ENCODE results near the gene ITIH1. TPM values are rescaled to one million over a fixed set of nuclear protein-coding genes. Genes with fewer than 3 reads are reported as not detected.
"Not testable (repeated sequence)": the region's sequence is repeated elsewhere in the genome, so short reads cannot be mapped to it uniquely, and the experiment has no call there.

ITIH1 gene
- total RNA-seq, 2 experiments from 2014 or later = not detected

- Mint-ChIP-seq H3K27ac (no peak overlapping the region), H3K4me3 (no peak overlapping the region), H3K36me3 (ENCODE audit: low read depth) (peaks cover 30% of the 10 kb centered on the region), H3K9me3 (no peaks in the 10 kb centered on the region), H3K27me3 (no peaks in the 10 kb centered on the region), H3K4me1 (no peaks in the 10 kb centered on the region)
- no peak for DNase-seq
- POLR2A ChIA-PET = no interaction called here
- CTCF ChIA-PET = no interaction called here
These were observed 21.3 kb upstream of the ITIH1 start for GRCh38 chr3:52756141-52756540.

DNA sequence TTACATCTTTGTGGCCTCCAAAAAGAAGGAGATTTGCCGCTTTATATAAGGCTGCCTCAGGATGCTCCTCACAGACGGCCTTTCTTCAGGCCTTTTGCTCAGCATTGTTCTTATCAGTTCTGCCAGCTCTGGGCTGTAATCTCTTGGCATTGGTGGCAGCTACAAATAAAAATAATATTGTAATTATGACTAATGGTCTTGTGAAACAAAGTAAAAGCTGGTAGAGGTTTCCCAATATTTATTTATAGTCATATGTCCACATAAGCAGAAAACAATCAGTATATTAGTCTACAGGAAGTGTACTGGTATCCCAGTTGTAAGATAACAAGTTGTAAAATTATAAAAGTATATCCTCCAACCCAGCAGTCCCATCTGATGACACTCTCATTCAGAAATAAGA is 13.9 kb upstream of the ITIH1 start:
- H3K9me3 Mint-ChIP-seq = no peaks in the 10 kb centered on the region
- no peak overlapping the region for H3K4me3 Mint-ChIP-seq
- no peak overlapping the region for H3K27ac Mint-ChIP-seq
- no peak for DNase-seq
- H3K4me1 Mint-ChIP-seq = no peaks in the 10 kb centered on the region
- ChIA-PET CTCF (no interaction called here), POLR2A (no interaction called here)
- H3K27me3 Mint-ChIP-seq = no peaks in the 10 kb centered on the region
- peaks cover 44% of the 10 kb centered on the region for H3K36me3 Mint-ChIP-seq (ENCODE audit: low read depth)

DNA sequence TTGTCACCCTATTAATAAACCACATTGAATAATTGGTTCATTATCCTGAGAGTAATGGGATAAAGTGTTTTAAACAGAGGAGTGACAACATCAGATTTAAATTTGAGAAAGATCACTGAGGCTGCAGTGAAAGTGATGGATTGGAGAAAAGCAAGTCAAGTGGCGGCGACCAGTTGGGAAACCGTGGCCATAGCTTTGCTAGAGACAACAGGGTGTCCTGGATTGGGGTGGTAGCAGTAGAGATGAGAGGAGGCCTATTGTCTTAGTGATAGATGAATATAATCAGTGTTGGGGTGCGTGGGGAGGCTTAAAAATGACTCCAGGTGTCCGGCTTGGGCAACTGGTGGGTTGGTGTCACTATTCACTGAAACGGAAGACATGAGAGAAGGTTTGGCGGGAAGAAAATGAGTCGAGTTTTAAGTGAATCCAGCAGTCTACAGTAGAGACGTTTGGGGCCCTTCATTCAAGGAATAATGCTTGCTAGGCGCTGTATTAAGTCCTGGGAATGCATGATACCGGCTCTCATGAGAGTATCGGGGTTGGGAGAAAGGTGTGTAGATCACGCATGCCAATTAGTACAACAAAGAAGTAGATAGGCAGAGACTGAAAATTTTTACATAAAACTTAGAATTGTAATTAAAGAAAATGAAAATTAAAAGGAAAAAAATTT is 7.5 kb upstream of the ITIH1 start:
- Mint-ChIP-seq H3K36me3 (ENCODE audit: low read depth) (peaks cover 12% of the 10 kb centered on the region), H3K27ac (no peak overlapping the region), H3K4me3 (peak overlapping the region; percentile 81), H3K9me3 (no peaks in the 10 kb centered on the region), H3K27me3 (no peaks in the 10 kb centered on the region), H3K4me1 (peaks cover 23% of the 10 kb centered on the region)
- ChIA-PET POLR2A (interaction anchor here (1.1 to 1.6 kb wide), 4 partner anchors 10 to 123 kb away, joined by 3 to 10 read pairs (median 6); partner anchors contain the start of gene PBRM1), CTCF (interaction anchor here (2.0 kb wide), 1 partner anchor 122 kb away, joined by 4 read pairs; no protein-coding TSS in a partner anchor)
- DNase-seq = no peak

- H3K4me1 Mint-ChIP-seq = peaks cover 23% of the 10 kb centered on the region
- no peaks in the 10 kb centered on the region for H3K9me3 Mint-ChIP-seq
- H3K4me3 Mint-ChIP-seq = peak within 1 kb of the TSS; percentile 81
- peak within 1 kb of the TSS; percentile 73 for H3K27ac Mint-ChIP-seq
- H3K36me3 Mint-ChIP-seq (ENCODE audit: low read depth) = peaks cover 7% of the 10 kb centered on the region
- peak; percentile 89 for DNase-seq
- POLR2A ChIA-PET = interaction anchor here (0.6 to 2.1 kb wide), 11 partner anchors 10 to 275 kb away, joined by 3 to 10 read pairs (median 5); partner anchors contain the start of genes PBRM1 and SFMBT1
- CTCF ChIA-PET = interaction anchor here (0.8 to 2.0 kb wide), 6 partner anchors 23 to 164 kb away, joined by 3 to 7 read pairs (median 3); no protein-coding TSS in a partner anchor
- no peaks in the 10 kb centered on the region for H3K27me3 Mint-ChIP-seq
These were observed 6.7 kb upstream of the ITIH1 start, which contains the start of gene NEK4 for GRCh38 chr3:52770496-52771333. Gene NEK4, minus strand, starts transcription at chr3:52770940. Its CDS starts 194 bp downstream, at chr3:52770746.

DNA sequence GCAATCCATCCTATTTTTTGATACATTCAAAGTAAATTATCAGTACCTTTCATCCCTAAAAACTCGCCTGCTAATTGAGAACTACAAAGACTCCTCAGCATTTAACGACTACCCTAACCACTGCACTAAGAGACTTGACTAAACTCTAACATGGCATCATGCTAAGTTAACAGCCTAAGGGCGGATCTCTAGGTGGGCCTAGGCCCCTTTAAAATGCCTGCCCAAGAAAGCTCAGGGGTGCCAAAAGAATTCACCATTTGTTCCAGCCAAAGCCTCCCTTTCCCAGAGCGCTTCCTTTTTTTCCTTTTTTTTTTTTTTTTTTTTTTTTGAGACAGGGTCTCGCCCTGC is 6.1 kb upstream of the ITIH1 start:
- H3K4me1 Mint-ChIP-seq = peaks cover 23% of the 10 kb centered on the region
- DNase-seq = no peak
- peak overlapping the region; percentile 73 for H3K27ac Mint-ChIP-seq
- ChIA-PET CTCF (interaction anchor here (0.6 to 2.0 kb wide), 8 partner anchors 23 to 164 kb away, joined by 3 to 7 read pairs (median 3); no protein-coding TSS in a partner anchor), POLR2A (interaction anchor here (0.6 to 2.1 kb wide), 10 partner anchors 9 to 275 kb away, joined by 3 to 10 read pairs (median 5); partner anchors contain the start of gene SFMBT1)
- no peaks in the 10 kb centered on the region for H3K9me3 Mint-ChIP-seq
- peak overlapping the region; percentile 81 for H3K4me3 Mint-ChIP-seq
- peaks cover 4% of the 10 kb centered on the region for H3K36me3 Mint-ChIP-seq (ENCODE audit: low read depth)
- no peaks in the 10 kb centered on the region for H3K27me3 Mint-ChIP-seq

DNA sequence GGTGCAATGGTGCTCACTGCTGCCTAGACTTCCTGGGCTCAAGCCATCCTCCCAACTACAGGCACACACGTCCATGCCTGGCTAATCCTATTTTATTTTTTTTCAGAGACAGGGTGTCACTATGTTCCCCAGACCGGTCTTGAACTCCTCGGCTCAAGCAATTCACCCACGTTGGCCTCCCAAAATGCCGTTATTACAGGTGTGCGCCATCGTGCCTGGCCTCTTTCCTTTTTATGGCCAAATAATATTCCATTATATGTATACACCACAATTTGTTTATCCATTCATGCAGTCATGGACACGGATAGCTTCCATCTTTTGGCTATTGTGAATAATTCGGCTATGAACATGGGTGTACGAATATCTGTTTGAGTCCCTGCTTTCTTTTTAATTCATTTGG is 5.7 kb upstream of the ITIH1 start:
- peaks cover 23% of the 10 kb centered on the region for H3K4me1 Mint-ChIP-seq
- ChIA-PET CTCF (interaction anchor here (0.6 to 2.0 kb wide), 7 partner anchors 24 to 163 kb away, joined by 3 to 7 read pairs (median 3); no protein-coding TSS in a partner anchor), POLR2A (interaction anchor here (0.6 to 2.1 kb wide), 9 partner anchors 9 to 274 kb away, joined by 3 to 10 read pairs (median 5); partner anchors contain the start of gene SFMBT1)
- H3K4me3 Mint-ChIP-seq = peak overlapping the region; percentile 81
- peaks cover 4% of the 10 kb centered on the region for H3K36me3 Mint-ChIP-seq (ENCODE audit: low read depth)
- no peak for DNase-seq
- H3K27ac Mint-ChIP-seq = peak overlapping the region; percentile 18
- no peaks in the 10 kb centered on the region for H3K27me3 Mint-ChIP-seq
- H3K9me3 Mint-ChIP-seq = no peaks in the 10 kb centered on the region

- Mint-ChIP-seq H3K9me3 (no peaks in the 10 kb centered on the region), H3K36me3 (ENCODE audit: low read depth) (no peaks in the 10 kb centered on the region), H3K27ac (no peak overlapping the region), H3K4me3 (no peak overlapping the region), H3K27me3 (no peaks in the 10 kb centered on the region), H3K4me1 (peaks cover 23% of the 10 kb centered on the region)
- ChIA-PET POLR2A (no interaction called here), CTCF (no interaction called here)
- DNase-seq = no peak
These were observed 3.9 kb upstream of the ITIH1 start for GRCh38 chr3:52773361-52774065.

- Mint-ChIP-seq H3K27me3 (no peaks in the 10 kb centered on the region), H3K27ac (no peak overlapping the region), H3K9me3 (no peaks in the 10 kb centered on the region), H3K4me1 (peaks cover 20% of the 10 kb centered on the region), H3K4me3 (no peak overlapping the region), H3K36me3 (ENCODE audit: low read depth) (no peaks in the 10 kb centered on the region)
- ChIA-PET POLR2A (interaction anchor here (0.6 kb wide), 1 partner anchor 9 kb away, joined by 3 read pairs; no protein-coding TSS in a partner anchor), CTCF (no interaction called here)
- DNase-seq = no peak
These were observed 3.2 kb upstream of the ITIH1 start for GRCh38 chr3:52774066-52774713.

GRCh38 chr3:52774901-52775864 is 2.2 kb upstream of the ITIH1 start:
- no peaks in the 10 kb centered on the region for H3K9me3 Mint-ChIP-seq
- CTCF ChIA-PET = interaction anchor here (0.6 kb wide), 1 partner anchor 46 kb away, joined by 3 read pairs; no protein-coding TSS in a partner anchor
- POLR2A ChIA-PET = interaction anchor here (0.6 kb wide), 1 partner anchor 8 kb away, joined by 3 read pairs; no protein-coding TSS in a partner anchor
- no peak overlapping the region for H3K27ac Mint-ChIP-seq
- H3K36me3 Mint-ChIP-seq (ENCODE audit: low read depth) = no peaks in the 10 kb centered on the region
- no peaks in the 10 kb centered on the region for H3K27me3 Mint-ChIP-seq
- DNase-seq = no peak
- H3K4me3 Mint-ChIP-seq = no peak overlapping the region
- H3K4me1 Mint-ChIP-seq = peaks cover 10% of the 10 kb centered on the region

DNA sequence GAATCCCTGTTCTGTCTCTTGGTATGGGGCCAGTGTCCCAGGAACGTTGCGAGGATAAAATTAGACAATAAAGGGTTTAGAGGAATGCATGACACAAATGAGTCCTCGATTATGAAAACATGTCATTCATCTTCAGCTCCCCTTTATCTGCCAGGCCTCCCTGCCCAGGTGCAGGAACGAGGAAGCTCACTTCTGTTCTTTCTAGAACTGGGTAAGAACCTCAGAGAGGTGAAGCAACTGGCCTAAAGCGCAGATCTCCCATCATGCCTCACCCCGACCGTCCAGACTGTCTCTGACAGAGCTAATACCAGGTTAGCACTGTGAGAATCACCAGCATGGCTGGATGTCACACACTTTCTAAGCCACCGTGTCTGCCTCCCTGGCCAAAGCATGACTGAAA is 1.5 kb upstream of the ITIH1 start:
- no peak for DNase-seq
- Mint-ChIP-seq H3K9me3 (no peaks in the 10 kb centered on the region), H3K27ac (no peak overlapping the region), H3K4me1 (peaks cover 10% of the 10 kb centered on the region), H3K4me3 (no peak overlapping the region), H3K36me3 (ENCODE audit: low read depth) (no peaks in the 10 kb centered on the region), H3K27me3 (no peaks in the 10 kb centered on the region)
- POLR2A ChIA-PET = no interaction called here
- CTCF ChIA-PET = interaction anchor here (0.6 to 0.7 kb wide), 2 partner anchors 10 to 45 kb away, joined by 3 read pairs; no protein-coding TSS in a partner anchor

- CTCF ChIA-PET = interaction anchor here (0.7 kb wide), 1 partner anchor 11 kb away, joined by 3 read pairs; no protein-coding TSS in a partner anchor
- H3K27ac Mint-ChIP-seq = not testable (repeated sequence)
These were observed 913 bp upstream of the ITIH1 start for GRCh38 chr3:52776486-52776885.

More at GRCh38 chr3:52776486-52776885, 913 bp upstream of the ITIH1 start:
- POLR2A ChIA-PET; H3K4me3 Mint-ChIP-seq; H3K4me1 Mint-ChIP-seq; H3K36me3 Mint-ChIP-seq (ENCODE audit: low read depth); H3K9me3 Mint-ChIP-seq; H3K27me3 Mint-ChIP-seq; DNase-seq: not testable (repeated sequence)
